ENCODE data around the gene OLFML2B.

The OLFML2B gene

GRCh38 chr1:162023547-162024501, at the start of gene OLFML2B:
Gene OLFML2B, minus strand, starts transcription at chr1:162023869. Its CDS starts 439 bp downstream, at chr1:162023430.
- in situ Hi-C loops (cut with MboI; ENCODE audit: low pct_unique_long_range_greater_than_20kb, low sequenced_read_pairs, unreplicated experiment) = loop anchor here (10.0 kb wide), 1 partner anchor 239 kb away; no protein-coding TSS in a partner anchor

GRCh38 chr1:162072740-162073139, 49.1 kb upstream of the OLFML2B start:
- DNase-seq (ENCODE audit: low spot score) = no peak
- in situ Hi-C loops (cut with MboI; ENCODE audit: low pct_unique_long_range_greater_than_20kb, low sequenced_read_pairs, unreplicated experiment) = no loop called here
- no peak for TF ChIP-seq CTCF (IDR thresholded peaks at IDR 0.05; ENCODE audit: extremely low read depth, insufficient read depth, missing control alignments)

More at GRCh38 chr1:162023547-162024501, at the start of gene OLFML2B:
- no peak for TF ChIP-seq CTCF (IDR thresholded peaks at IDR 0.05; ENCODE audit: extremely low read depth, insufficient read depth, missing control alignments)
- peak; percentile 58 for DNase-seq (ENCODE audit: low spot score)

- in situ Hi-C loops (cut with MboI; ENCODE audit: low pct_unique_long_range_greater_than_20kb, low sequenced_read_pairs, unreplicated experiment) = no loop called here
- no peak for DNase-seq (ENCODE audit: low spot score)
- TF ChIP-seq CTCF (IDR thresholded peaks at IDR 0.05; ENCODE audit: extremely low read depth, insufficient read depth, missing control alignments) = no peak
These were observed 47.2 kb upstream of the OLFML2B start for GRCh38 chr1:162070825-162071224.

GRCh38 chr1:162070094-162070748, 46.6 kb upstream of the OLFML2B start:
- in situ Hi-C loops (cut with MboI; ENCODE audit: low pct_unique_long_range_greater_than_20kb, low sequenced_read_pairs, unreplicated experiment) = no loop called here
- no peak for TF ChIP-seq CTCF (IDR thresholded peaks at IDR 0.05; ENCODE audit: extremely low read depth, insufficient read depth, missing control alignments)
- DNase-seq (ENCODE audit: low spot score) = no peak

GRCh38 chr1:162069334-162070093, 45.8 kb upstream of the OLFML2B start, which contains the start of gene NOS1AP:
Gene NOS1AP, plus strand, starts transcription at chr1:162069691. Its CDS starts 487 bp downstream, at chr1:162070178.
- TF ChIP-seq CTCF (IDR thresholded peaks at IDR 0.05; ENCODE audit: extremely low read depth, insufficient read depth, missing control alignments) = no peak
- in situ Hi-C loops (cut with MboI; ENCODE audit: low pct_unique_long_range_greater_than_20kb, low sequenced_read_pairs, unreplicated experiment) = no loop called here

GRCh38 chr1:162068301-162068700, 44.6 kb upstream of the OLFML2B start:
- no peak for DNase-seq (ENCODE audit: low spot score)
- in situ Hi-C loops (cut with MboI; ENCODE audit: low pct_unique_long_range_greater_than_20kb, low sequenced_read_pairs, unreplicated experiment) = no loop called here
- TF ChIP-seq CTCF (IDR thresholded peaks at IDR 0.05; ENCODE audit: extremely low read depth, insufficient read depth, missing control alignments) = no peak

More at GRCh38 chr1:162069334-162070093, 45.8 kb upstream of the OLFML2B start, which contains the start of gene NOS1AP:
- DNase-seq (ENCODE audit: low spot score) = peak; percentile 94

Data from GM13977 (cell line).